Calu3 (cell line): ENCODE data around the gene FAHD1. TPM values are rescaled to one million over a fixed set of nuclear protein-coding genes. Genes with fewer than 3 reads are reported as not detected.

Experiments used
- BruUV-seq: library from RNA; stranded (reverse); fragments of 400-500 nt; replicated peaks from 2 replicates; lab custom pipeline; 2021; lab: Mats Ljungman, UMichigan
- CTCF ChIA-PET: fragments of 300-600 bp; sonication (Branson Sonifier 250); formaldehyde crosslinking; loops from one replicate; lab custom pipeline; 2022; ENCODE audit warnings: antibody characterized with exemption; lab: Charles Lee
- DNase-seq: peaks from one replicate; pipeline ENCODE4 v3.0.0; 2022
- H3K27ac Mint-ChIP-seq: one replicate; pipeline ENCODE4 v1.8.0; 2022; ENCODE audit warnings: mixed read lengths; ENCODE audit not compliant: unreplicated experiment
- H3K27me3 Mint-ChIP-seq: one replicate; pipeline ENCODE4 v1.8.0; 2022; ENCODE audit warnings: mixed read lengths; ENCODE audit not compliant: unreplicated experiment
- H3K36me3 Mint-ChIP-seq: one replicate; pipeline ENCODE4 v1.8.0; 2022; ENCODE audit warnings: mild to moderate bottlenecking, moderate library complexity, mixed read lengths; ENCODE audit not compliant: insufficient read depth, unreplicated experiment
- H3K4me1 Mint-ChIP-seq: one replicate; pipeline ENCODE4 v1.8.0; 2022; ENCODE audit warnings: mild to moderate bottlenecking, low read depth, mixed read lengths; ENCODE audit not compliant: unreplicated experiment
- H3K4me3 Mint-ChIP-seq: one replicate; pipeline ENCODE4 v1.8.0; 2022; ENCODE audit warnings: mild to moderate bottlenecking, low read depth, moderate library complexity, mixed read lengths; ENCODE audit not compliant: unreplicated experiment
- H3K9me3 Mint-ChIP-seq: one replicate; pipeline ENCODE4 v1.8.0; 2022; ENCODE audit warnings: low read depth, mixed read lengths; ENCODE audit not compliant: unreplicated experiment
- intact Hi-C: fragments of 100-400 bp; cut with micrococcal nuclease; formaldehyde crosslinking; loops from one replicate; pipeline ENCODE4 v1.10.0; 2022; ENCODE audit not compliant: unreplicated experiment
- total RNA-seq: library from RNA; stranded (reverse); gene quantifications from 2 replicates; pipeline ENCODE4 v1.2.3, GENCODE V29; 2022
- TF ChIP-seq, protein P1 (sequence below): fragments of 200-600 bp; IDR thresholded peaks from one replicate; pipeline ENCODE4 v1.8.0; 2022; ENCODE audit warnings: antibody characterized with exemption; ENCODE audit not compliant: unreplicated experiment

The FAHD1 gene
- total RNA-seq, 1 experiment from 2014 or later, result 33.1 TPM

DNA sequence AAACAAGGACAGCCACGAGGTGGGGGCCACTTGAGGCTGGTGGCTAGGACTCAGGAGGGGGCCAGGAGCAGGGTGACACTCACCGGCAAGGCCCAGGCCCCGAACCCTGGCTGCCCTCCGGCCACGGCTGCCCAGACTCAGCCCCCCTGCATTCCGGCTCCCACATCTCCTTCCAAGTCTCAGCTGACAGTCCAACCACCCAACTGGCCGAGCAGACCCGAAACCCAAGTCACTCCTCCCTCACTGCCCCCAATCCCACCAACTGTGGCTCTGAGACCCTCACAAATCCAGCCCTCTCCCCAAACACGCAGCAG is 9.8 kb upstream of the FAHD1 start:
- Mint-ChIP-seq H3K9me3 (no peaks in the 10 kb centered on the region), H3K36me3 (peaks cover 33% of the 10 kb centered on the region)

DNA sequence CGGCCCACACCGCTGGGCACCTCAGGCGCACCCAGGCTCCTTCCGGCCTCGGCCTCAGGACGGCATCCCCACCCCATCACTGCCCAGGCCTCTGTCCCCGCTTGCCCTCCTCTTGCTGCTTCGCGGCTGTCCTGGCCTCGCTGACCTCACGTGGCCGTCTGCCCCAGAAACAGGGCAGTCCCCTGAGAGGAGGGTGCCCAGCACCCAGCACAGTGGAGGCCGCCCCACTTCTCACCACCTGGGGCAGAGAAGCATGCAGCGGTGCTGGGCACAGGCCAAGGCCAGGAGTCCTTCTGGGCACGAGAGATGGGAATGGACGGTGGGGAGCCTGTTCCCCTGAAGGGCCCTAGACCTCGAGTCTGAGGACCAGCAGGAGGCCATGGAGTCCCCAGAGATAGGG is 9.3 kb upstream of the FAHD1 start:
- Mint-ChIP-seq H3K27me3 (no peaks in the 10 kb centered on the region), H3K9me3 (no peaks in the 10 kb centered on the region), H3K27ac (no peak overlapping the region), H3K36me3 (peaks cover 33% of the 10 kb centered on the region), H3K4me1 (no peaks in the 10 kb centered on the region), H3K4me3 (no peak overlapping the region)
- DNase-seq, result no peak
- BruUV-seq, result no TSS peak
- intact Hi-C loops, result no loop called here
- CTCF ChIA-PET, result no interaction called here
- TF ChIP-seq, protein P1, sequence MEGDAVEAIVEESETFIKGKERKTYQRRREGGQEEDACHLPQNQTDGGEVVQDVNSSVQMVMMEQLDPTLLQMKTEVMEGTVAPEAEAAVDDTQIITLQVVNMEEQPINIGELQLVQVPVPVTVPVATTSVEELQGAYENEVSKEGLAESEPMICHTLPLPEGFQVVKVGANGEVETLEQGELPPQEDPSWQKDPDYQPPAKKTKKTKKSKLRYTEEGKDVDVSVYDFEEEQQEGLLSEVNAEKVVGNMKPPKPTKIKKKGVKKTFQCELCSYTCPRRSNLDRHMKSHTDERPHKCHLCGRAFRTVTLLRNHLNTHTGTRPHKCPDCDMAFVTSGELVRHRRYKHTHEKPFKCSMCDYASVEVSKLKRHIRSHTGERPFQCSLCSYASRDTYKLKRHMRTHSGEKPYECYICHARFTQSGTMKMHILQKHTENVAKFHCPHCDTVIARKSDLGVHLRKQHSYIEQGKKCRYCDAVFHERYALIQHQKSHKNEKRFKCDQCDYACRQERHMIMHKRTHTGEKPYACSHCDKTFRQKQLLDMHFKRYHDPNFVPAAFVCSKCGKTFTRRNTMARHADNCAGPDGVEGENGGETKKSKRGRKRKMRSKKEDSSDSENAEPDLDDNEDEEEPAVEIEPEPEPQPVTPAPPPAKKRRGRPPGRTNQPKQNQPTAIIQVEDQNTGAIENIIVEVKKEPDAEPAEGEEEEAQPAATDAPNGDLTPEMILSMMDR, result no peak

More for the DNA sequence above, 9.8 kb upstream of the FAHD1 start:
- Mint-ChIP-seq H3K27ac (no peak overlapping the region), H3K27me3 (no peaks in the 10 kb centered on the region), H3K4me3 (no peak overlapping the region), H3K4me1 (no peaks in the 10 kb centered on the region)
- no TSS peak for BruUV-seq
- intact Hi-C loops, result no loop called here
- no peak for DNase-seq
- CTCF ChIA-PET, result no interaction called here
- TF ChIP-seq, protein P1, result no peak

DNA sequence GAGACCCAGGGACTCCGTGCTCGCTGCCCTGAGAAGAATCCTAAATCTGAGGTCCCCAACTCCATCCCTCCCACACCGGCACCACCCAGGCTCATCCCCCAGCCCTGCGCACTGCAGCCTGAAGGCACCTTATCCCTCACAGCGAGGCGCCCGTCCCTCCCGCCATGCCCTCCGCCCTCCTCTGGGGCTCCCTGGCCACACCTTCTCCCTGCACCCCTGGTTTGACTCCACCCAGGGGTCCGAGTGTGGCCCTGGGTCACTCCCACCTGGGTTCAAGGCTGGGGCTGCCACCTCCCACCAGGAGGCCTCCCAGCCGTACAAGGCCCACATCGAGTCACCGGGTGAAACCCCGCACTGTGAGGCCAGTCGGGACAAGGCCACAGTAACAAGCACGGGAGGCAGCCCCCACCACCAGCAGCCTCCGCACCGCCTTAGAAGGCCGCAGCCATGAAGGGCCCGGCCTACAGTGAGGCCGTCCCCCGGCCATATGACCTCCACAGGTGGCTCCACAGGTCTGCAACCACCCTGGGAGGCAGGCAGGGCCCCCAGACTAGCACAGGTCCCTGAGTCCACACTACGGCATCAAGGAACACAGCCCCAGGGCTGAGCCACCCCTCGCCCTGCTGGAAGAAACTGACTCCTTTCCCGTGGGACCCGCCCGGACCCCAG is 8.7 kb upstream of the FAHD1 start:
- no peaks in the 10 kb centered on the region for H3K27me3 Mint-ChIP-seq
- TF ChIP-seq, protein P1, result no peak
- no peaks in the 10 kb centered on the region for H3K9me3 Mint-ChIP-seq
- intact Hi-C loops, result no loop called here
- no peaks in the 10 kb centered on the region for H3K4me1 Mint-ChIP-seq
- peaks cover 28% of the 10 kb centered on the region for H3K36me3 Mint-ChIP-seq
- CTCF ChIA-PET, result no interaction called here
- BruUV-seq, result no TSS peak
- no peak for DNase-seq
- no peak overlapping the region for H3K27ac Mint-ChIP-seq
- no peak overlapping the region for H3K4me3 Mint-ChIP-seq

DNA sequence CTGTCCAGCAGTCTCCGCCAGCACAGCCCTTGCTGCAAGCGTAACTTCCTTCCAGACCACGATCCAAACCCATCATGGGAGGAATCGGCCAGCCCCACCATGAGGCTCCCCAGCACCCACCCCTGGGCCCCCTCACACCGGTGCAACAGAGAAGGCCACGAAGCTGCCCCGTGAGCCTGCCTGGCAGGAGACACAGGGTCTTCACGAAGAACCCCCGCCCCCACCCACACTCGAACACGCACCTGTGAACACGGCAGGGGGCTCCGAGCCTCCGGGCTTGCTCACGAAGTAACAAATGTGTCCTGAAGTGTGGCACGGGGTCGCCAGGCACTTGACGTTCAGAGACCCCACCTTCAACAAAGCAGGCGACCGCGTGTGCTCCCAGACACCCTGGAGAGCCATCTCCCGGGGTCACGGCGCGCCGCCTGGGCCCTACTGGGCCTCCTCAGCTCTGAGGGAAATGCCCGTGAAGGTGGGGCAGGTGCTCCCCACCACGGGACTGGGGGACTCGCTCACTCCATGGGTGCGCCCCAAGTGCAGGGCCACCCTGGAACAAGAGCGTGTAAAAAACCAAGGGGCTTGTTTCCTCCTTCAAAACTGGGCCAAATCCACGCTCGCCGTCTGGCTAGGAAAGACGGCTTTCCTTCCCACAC is 8.0 kb upstream of the FAHD1 start:
- intact Hi-C loops, result no loop called here
- BruUV-seq, result no TSS peak
- H3K4me3 Mint-ChIP-seq, result no peak overlapping the region
- TF ChIP-seq, protein P1, result no peak
- H3K27ac Mint-ChIP-seq, result no peak overlapping the region
- CTCF ChIA-PET, result no interaction called here
- no peaks in the 10 kb centered on the region for H3K9me3 Mint-ChIP-seq
- no peaks in the 10 kb centered on the region for H3K27me3 Mint-ChIP-seq
- H3K4me1 Mint-ChIP-seq, result no peaks in the 10 kb centered on the region
- H3K36me3 Mint-ChIP-seq, result peaks cover 24% of the 10 kb centered on the region
- no peak for DNase-seq
